GM12878 (cell line): ENCODE measurements around the gene TBC1D10A. TPM values are rescaled to one million over a fixed set of nuclear protein-coding genes. Genes with fewer than 3 reads are reported as not detected.
A peak's percentile ranks its signal among the peaks of the same experiment; 100 is the strongest.

Source experiments
- ATAC-seq: fragments of 200-7000 bp; cut with Tn5 transposase; 3 replicates; pipeline ENCODE4 v1.9.1; 2020; ENCODE audit warnings: mild to moderate bottlenecking, moderate library complexity
- BruUV-seq: library from RNA; stranded (reverse); fragments of 400-500 nt; replicated peaks from 2 replicates; lab custom pipeline; 2021; lab: Mats Ljungman, UMichigan
- CTCF ChIA-PET: fragments of 300-600 bp; sonication (Branson Sonifier 250); formaldehyde crosslinking; extraction: SDS; loops from one replicate; lab custom pipeline; 2021; ENCODE audit warnings: inconsistent platforms; lab: Yijun Ruan, JAX
- POLR2A ChIA-PET: fragments of 350-600 bp; formaldehyde crosslinking; extraction: SDS; loops from one replicate; lab custom pipeline; 2021; ENCODE audit warnings: inconsistent platforms; lab: Charles Lee
- RAD21 ChIA-PET: fragments of 300-600 bp; sonication (Branson Sonifier 250); formaldehyde crosslinking; loops from one replicate; lab custom pipeline; 2023; ENCODE audit warnings: antibody characterized with exemption; ENCODE audit not compliant: unreplicated experiment; lab: Charles Lee
- SMC1A ChIA-PET: fragments of 300-600 bp; sonication (Branson Sonifier 250); formaldehyde crosslinking; loops from one replicate; lab custom pipeline; 2023; ENCODE audit not compliant: unreplicated experiment, uncharacterized antibody; lab: Charles Lee
- DNase-seq: peaks from one replicate; pipeline ENCODE4 v3.0.0-alpha.2; 2011; ENCODE audit warnings: low read depth, low spot score
- FAIRE-seq: peaks from 3 replicates; lab custom pipeline; 2011; peaks lifted over from hg19 to GRCh38; lab: Jason Lieb, UNC
- H2AFZ ChIP-seq: 2 replicates; pipeline ENCODE4 v1.6.0; 2011; ENCODE audit warnings: low read depth, low read length, control low read depth; ENCODE audit not compliant: control insufficient read depth
- H3K27ac ChIP-seq: 2 replicates; pipeline ENCODE4 v1.5.1; 2011; ENCODE audit warnings: control low read depth; ENCODE audit not compliant: control insufficient read depth, insufficient read depth
- H3K27me3 ChIP-seq, 2 experiments: replicated peaks in 1 of 2; 2 replicates each; pipeline versions ENCODE4 v1.6.0 to v1.6.1; 2011; ENCODE audit warnings: low read length in 1 of 2; ENCODE audit not compliant: control insufficient read depth in 2 of 2, insufficient read depth in 2 of 2
- H3K36me3 ChIP-seq, 2 experiments: 2 replicates each; pipeline ENCODE4 v1.5.1; 2011; ENCODE audit warnings: low read length in 1 of 2; ENCODE audit not compliant: control insufficient read depth in 2 of 2, insufficient read depth in 2 of 2
- H3K4me1 ChIP-seq: 2 replicates; pipeline ENCODE4 v1.6.1; 2011; ENCODE audit warnings: mild to moderate bottlenecking, low read length, moderate library complexity, mixed read lengths; ENCODE audit not compliant: control insufficient read depth, insufficient read depth
- H3K4me2 ChIP-seq: 2 replicates; pipeline ENCODE4 v1.6.0; 2011; ENCODE audit warnings: control low read depth; ENCODE audit not compliant: control insufficient read depth, insufficient read depth
- H3K4me3 ChIP-seq: fragments of 200-600 bp; sonication (generic); 2 replicates; pipeline ENCODE4 v1.5.1; 2016
- H3K79me2 ChIP-seq: 2 replicates; pipeline ENCODE4 v1.6.0; 2011; ENCODE audit warnings: low read length; ENCODE audit not compliant: control insufficient read depth, insufficient read depth
- H3K9ac ChIP-seq: 2 replicates; pipeline ENCODE4 v1.8.0; 2011; ENCODE audit warnings: low read length, control low read depth, mixed read lengths; ENCODE audit not compliant: control insufficient read depth, insufficient read depth
- H3K9me3 ChIP-seq: replicated peaks from 3 replicates; pipeline ENCODE4 v1.5.1; 2011; ENCODE audit warnings: mild to moderate bottlenecking, low read length; ENCODE audit not compliant: control insufficient read depth, insufficient read depth
- H4K20me1 ChIP-seq: 2 replicates; pipeline ENCODE4 v1.6.0; 2011; ENCODE audit not compliant: control insufficient read depth, insufficient read depth
- ASH2L ChIP-seq: fragments of 300-600, 200-600 bp; sonication (generic); IDR thresholded peaks from 2 replicates; pipeline ENCODE4 v1.6.1; 2017; ENCODE audit warnings: low read depth, mild to moderate bottlenecking, borderline replicate concordance
- BCLAF1 ChIP-seq: fragments of 450-650 bp; IDR thresholded peaks from 2 replicates; pipeline ENCODE4 v1.6.1; 2017; ENCODE audit warnings: antibody characterized with exemption, mild to moderate bottlenecking, moderate library complexity
- BHLHE40 ChIP-seq, 2 experiments: fragments of 450-650 bp in 1 of 2; IDR thresholded peaks; 2 replicates each; pipeline ENCODE4 v1.6.1; 2011 to 2017; ENCODE audit warnings: low read depth in 2 of 2, borderline replicate concordance in 1 of 2, improper control_type of control experiment in 1 of 2, low read length in 1 of 2, mild to moderate bottlenecking in 1 of 2
- CBX3 ChIP-seq: fragments of 200-600 bp; sonication (generic); IDR thresholded peaks from 2 replicates; pipeline ENCODE4 v1.6.1; 2016; ENCODE audit warnings: low read depth, borderline replicate concordance
- CEBPB ChIP-seq, 2 experiments: fragments of 150-350 bp in 1 of 2; IDR thresholded peaks; 2 replicates each; pipeline ENCODE4 v1.6.1; 2012 to 2014; ENCODE audit warnings: low read depth in 2 of 2, low read length in 2 of 2, borderline replicate concordance in 1 of 2, inconsistent platforms in 1 of 2
- CHD4 ChIP-seq: fragments of 200-600 bp; sonication (generic); IDR thresholded peaks from 2 replicates; pipeline ENCODE4 v1.6.1; 2016; ENCODE audit warnings: mild to moderate bottlenecking
- GATAD2B ChIP-seq: fragments of 450-650 bp; conservative IDR thresholded peaks from 2 replicates; pipeline ENCODE4 v1.6.1; 2017; ENCODE audit warnings: low read depth, mild to moderate bottlenecking, moderate library complexity
- HDGF ChIP-seq: fragments of 450-650 bp; IDR thresholded peaks from 2 replicates; pipeline ENCODE4 v1.6.1; 2016; ENCODE audit warnings: antibody characterized with exemption
- IKZF1 ChIP-seq: fragments of 450-650 bp; conservative IDR thresholded peaks from 2 replicates; pipeline ENCODE4 v1.6.1; 2017; ENCODE audit warnings: antibody characterized with exemption, mild to moderate bottlenecking
- KDM1A ChIP-seq: fragments of 200-600 bp; sonication (generic); IDR thresholded peaks from 2 replicates; pipeline ENCODE4 v1.6.1; 2016; ENCODE audit warnings: borderline replicate concordance
- LARP7 ChIP-seq: fragments of 450-650 bp; IDR thresholded peaks from 2 replicates; pipeline ENCODE4 v1.6.1; 2017; ENCODE audit warnings: mild to moderate bottlenecking
- MTA2 ChIP-seq: fragments of 450-650 bp; IDR thresholded peaks from 2 replicates; pipeline ENCODE4 v1.6.1; 2016; ENCODE audit warnings: low read depth, mild to moderate bottlenecking, moderate library complexity
- NFIC ChIP-seq: IDR thresholded peaks from 2 replicates; pipeline ENCODE4 v1.6.1; 2012; ENCODE audit warnings: low read depth, mild to moderate bottlenecking, inconsistent platforms, low read length, moderate library complexity
- NFYA ChIP-seq: IDR thresholded peaks from 2 replicates; pipeline ENCODE4 v1.6.1; 2011; ENCODE audit warnings: low read depth, mild to moderate bottlenecking, low read length, improper control_type of control experiment, borderline replicate concordance
- SMAD5 ChIP-seq: IDR thresholded peaks from 2 replicates; pipeline ENCODE4 v1.6.1; 2016; ENCODE audit warnings: antibody characterized with exemption, low read depth
- SREBF1 ChIP-seq: IDR thresholded peaks from 2 replicates; pipeline ENCODE4 v1.6.1; 2012; ENCODE audit warnings: mild to moderate bottlenecking, low read length
- TCF7 ChIP-seq: IDR thresholded peaks from 2 replicates; pipeline ENCODE4 v1.6.1; 2014; ENCODE audit warnings: antibody characterized with exemption, borderline replicate concordance
- ZBTB40 ChIP-seq: fragments of 450-650 bp; IDR thresholded peaks from 2 replicates; pipeline ENCODE4 v1.6.1; 2016; ENCODE audit warnings: mild to moderate bottlenecking, moderate library complexity, borderline replicate concordance
- ZNF274 ChIP-seq: IDR thresholded peaks from one replicate; pipeline ENCODE4 v1.8.0; 2011; ENCODE audit not compliant: insufficient read length, insufficient read depth
- WGBS: methylation state at CpG from one replicate; pipeline ENCODE4 v1.1.6; 2016; ENCODE audit warnings: low lambda C conversion rate; ENCODE audit not compliant: insufficient replicate concordance, insufficient coverage; ENCODE audit errors: missing lambda C conversion rate; 5-methylcytosine and 5-hydroxymethylcytosine counted together
- in situ Hi-C: fragments of 300-500 bp; cut with MboI; formaldehyde crosslinking; loops from 9 replicates; pipeline ENCODE4 v1.14.3; 2018; ENCODE audit warnings: mixed read lengths
- intact Hi-C: fragments of 100-400 bp; cut with micrococcal nuclease; formaldehyde crosslinking; loops from one replicate; pipeline ENCODE4 v1.14.2; 2022; ENCODE audit not compliant: unreplicated experiment
- polyA plus RNA-seq, 11 experiments: library from polyadenylated mRNA; depleted of rRNA in 4 of 11; unstranded in 6 of 11; stranded (reverse) in 5 of 11; fragments of >200 nt; fragmentation: Nextera tagmentation in 4 of 11; fragmentation: Illumina TruSeq in 1 of 11; extraction: Ambion mirVana in 4 of 11; extraction: Trizol in 1 of 11; gene quantifications; 1 replicate in 1 of 11; 2 replicates in 10 of 11; pipeline versions ENCODE4 v1.2.1 to v1.2.3, GENCODE V29; 2011 to 2016; ENCODE audit warnings: inconsistent platforms in 2 of 11, missing spikeins in 2 of 11, low read depth in 1 of 11
- total RNA-seq, 4 experiments: library from RNA; depleted of rRNA in 3 of 4; stranded (reverse); fragments of >200 nt in 3 of 4; fragmentation: Illumina TruSeq in 1 of 4; extraction: Trizol in 1 of 4; gene quantifications; 2 replicates each; pipeline versions ENCODE4 v1.2.1 to v1.2.3, GENCODE V29; 2013 to 2021

TBC1D10A gene
- total and polyA plus RNA-seq, 10 of the 15 experiments (the other 5 are each of a cell fraction or from before 2014, with no cell fraction given): 0.27 to 25.7 (median 15.3) TPM

- H3K4me1 ChIP-seq: peaks cover 13% of the 10 kb centered on the region
- H3K79me2 ChIP-seq: peaks cover 53% of the 10 kb centered on the region
- intact Hi-C loops: no loop called here
- 22% methylated on average over 4 of the region's 4 CpGs for WGBS
- BruUV-seq: no TSS peak
- FAIRE-seq: no peak
- SMC1A ChIA-PET: interaction anchor here (0.6 to 1.4 kb wide), 2 partner anchors 44 to 60 kb away, joined by 3 to 4 read pairs; no protein-coding TSS in a partner anchor
- no peak overlapping the region for H2AFZ ChIP-seq
- peak overlapping the region; percentile 49 for H3K4me2 ChIP-seq
- in situ Hi-C loops: no loop called here
- POLR2A ChIA-PET: interaction anchor here (0.6 to 5.7 kb wide), 7 partner anchors 8 to 153 kb away, joined by 3 to 27 read pairs (median 5); partner anchors contain the start of gene TBC1D10A
- H3K9ac ChIP-seq: peak overlapping the region; percentile 24; the same call in 1 of the 2 replicates
- H3K27ac ChIP-seq: peak overlapping the region; percentile 77
- H3K36me3 ChIP-seq: peaks cover 26 to 40% of the 10 kb centered on the region in 2 experiments
- H3K27me3 ChIP-seq: no peaks in the 10 kb centered on the region
- peak; percentile 41 for ATAC-seq
- H4K20me1 ChIP-seq: no peaks in the 10 kb centered on the region
- no peak for DNase-seq
- CTCF ChIA-PET: interaction anchor here (1.2 to 6.0 kb wide), 4 partner anchors 11 to 86 kb away, joined by 3 to 44 read pairs (median 4); partner anchors contain the start of genes CASTOR1 and RNF215
- RAD21 ChIA-PET: interaction anchor here (0.6 to 3.4 kb wide), 5 partner anchors 22 to 61 kb away, joined by 3 to 22 read pairs (median 5); partner anchors contain the start of genes RNF215 and TBC1D10A
- no peaks in the 10 kb centered on the region for H3K9me3 ChIP-seq
- H3K4me3 ChIP-seq: peak overlapping the region; percentile 28; the same call in 1 of the 2 replicates
- no peak for TF ChIP-seq BHLHE40 (IDR thresholded peaks at IDR 0.05; ENCODE audit: borderline replicate concordance in 1 of 2, low read depth in 2 of 2, low read length in 1 of 2)
- no peak for TF ChIP-seq SREBF1
- no peak for TF ChIP-seq KDM1A
- TF ChIP-seq TCF7: no peak
- no peak for TF ChIP-seq CHD4
- TF ChIP-seq ZNF274: no peak
- TF ChIP-seq SMAD5: no peak
- no peak for TF ChIP-seq CBX3
- TF ChIP-seq GATAD2B: peak; percentile 31; the same call in 1 of the 2 replicates
- no peak for TF ChIP-seq ASH2L
- no peak for TF ChIP-seq LARP7
- TF ChIP-seq MTA2: no peak
- no peak for TF ChIP-seq CEBPB (IDR thresholded peaks at IDR 0.05; ENCODE audit: borderline replicate concordance in 1 of 2, low read depth in 2 of 2, low read length in 2 of 2)
- no peak for TF ChIP-seq ZBTB40
- TF ChIP-seq NFIC: peak; percentile 44; the same call in 1 of the 2 replicates
- no peak for TF ChIP-seq NFYA
- no peak for TF ChIP-seq BCLAF1
- TF ChIP-seq HDGF: no peak
- peak; percentile 56 for TF ChIP-seq IKZF1
These were observed 22.1 kb upstream of the TBC1D10A start for GRCh38 chr22:30348809-30349208.
